SK-N-SH (cell line): ENCODE data around the gene NRG3. TPM values are rescaled to one million over a fixed set of nuclear protein-coding genes. Genes with fewer than 3 reads are reported as not detected.
A peak's percentile ranks its signal among the peaks of the same experiment; 100 is the strongest.

ENCODE experiments used
- CTCF ChIA-PET: fragments of 300-600, 350-600 bp; formaldehyde crosslinking; extraction: SDS; loops from one replicate; lab custom pipeline; 2021; lab: Yijun Ruan, JAX
- POLR2A ChIA-PET: fragments of 350-600 bp; sonication (Branson Sonifier 250); formaldehyde crosslinking; extraction: SDS; loops from one replicate; lab custom pipeline; 2020; ENCODE audit warnings: antibody characterized with exemption, inconsistent platforms; lab: Yijun Ruan, JAX
- DNase-seq: peaks from one replicate; pipeline ENCODE4 v3.0.0; 2012
- H2AFZ ChIP-seq: fragments of 200-600 bp; sonication (generic); 2 replicates; pipeline ENCODE4 v1.8.1; 2016; ENCODE audit warnings: antibody characterized with exemption, mild to moderate bottlenecking, low read depth
- H3F3A ChIP-seq: fragments of 200-600 bp; sonication (generic); replicated peaks from 2 replicates; pipeline ENCODE3; 2016; ENCODE audit warnings: antibody characterized with exemption, mild to moderate bottlenecking; ENCODE audit not compliant: insufficient read depth
- H3K27ac ChIP-seq, 2 experiments: fragments of 200-500 bp in 1 of 2; fragments of 200-600 bp in 1 of 2; sonication (Bioruptor generic) in 1 of 2; sonication (generic), shearing (Covaris generic) in 1 of 2; 2 replicates each; pipeline versions ENCODE4 v1.5.1 to v1.6.1; 2014 to 2016; ENCODE audit warnings: low read depth in 2 of 2, inconsistent platforms in 1 of 2, low read length in 1 of 2, mild to moderate bottlenecking in 1 of 2, mixed read lengths in 1 of 2
- H3K27me3 ChIP-seq: fragments of 200-600 bp; sonication (generic), shearing (Covaris generic); 2 replicates; pipeline ENCODE4 v1.6.1; 2016; ENCODE audit warnings: mixed run types; ENCODE audit not compliant: insufficient read depth
- H3K36me3 ChIP-seq, 2 experiments: fragments of 200-500 bp in 1 of 2; fragments of 200-600 bp in 1 of 2; sonication (Bioruptor generic) in 1 of 2; sonication (generic) in 1 of 2; replicated peaks in 1 of 2; 2 replicates each; pipeline versions ENCODE3 to v1.5.1; 2014 to 2016; ENCODE audit warnings: low read length in 1 of 2, mild to moderate bottlenecking in 1 of 2; ENCODE audit not compliant: insufficient read depth in 2 of 2, control insufficient read depth in 1 of 2
- H3K4me1 ChIP-seq, 2 experiments: fragments of 200-500 bp in 1 of 2; fragments of 200-600 bp in 1 of 2; sonication (Bioruptor generic) in 1 of 2; sonication (generic), shearing (Covaris generic) in 1 of 2; 2 replicates each; pipeline versions ENCODE4 v1.5.1 to v1.6.1; 2014 to 2016; ENCODE audit warnings: low read depth in 1 of 2, low read length in 1 of 2, mixed run types in 1 of 2; ENCODE audit not compliant: insufficient read depth in 2 of 2, control insufficient read depth in 1 of 2
- H3K4me2 ChIP-seq: fragments of 200-600 bp; sonication (generic), shearing (Covaris generic); 2 replicates; pipeline ENCODE4 v1.6.1; 2017; ENCODE audit warnings: mixed run types
- H3K4me3 ChIP-seq, 2 experiments: fragments of 200-500 bp in 1 of 2; fragments of 200-600 bp in 1 of 2; sonication (Bioruptor generic) in 1 of 2; sonication (generic), shearing (Covaris generic) in 1 of 2; 2 replicates each; pipeline versions ENCODE4 v1.5.1 to v1.8.1; 2014 to 2016; ENCODE audit warnings: low read depth in 2 of 2, inconsistent platforms in 1 of 2, low read length in 1 of 2, mild to moderate bottlenecking in 1 of 2, mixed read lengths in 1 of 2, moderate library complexity in 1 of 2
- H3K79me2 ChIP-seq: fragments of 200-600 bp; sonication (generic); 2 replicates; pipeline ENCODE4 v1.8.1; 2017; ENCODE audit warnings: mild to moderate bottlenecking; ENCODE audit not compliant: insufficient read depth
- H3K9ac ChIP-seq: fragments of 200-600 bp; sonication (generic); 2 replicates; pipeline ENCODE4 v1.6.1; 2017; ENCODE audit warnings: mixed run types
- H3K9me2 ChIP-seq: fragments of 200-600 bp; sonication (generic); 2 replicates; pipeline ENCODE4 v1.6.1; 2017; ENCODE audit warnings: mixed run types
- H3K9me3 ChIP-seq: fragments of 200-600 bp; sonication (generic); 2 replicates; pipeline ENCODE4 v1.6.1; 2017; ENCODE audit warnings: mixed run types, mild to moderate bottlenecking, moderate library complexity
- H4K20me1 ChIP-seq: fragments of 200-600 bp; sonication (generic); 2 replicates; pipeline ENCODE4 v1.6.1; 2017; ENCODE audit warnings: mild to moderate bottlenecking, mixed run types; ENCODE audit not compliant: insufficient read depth
- CHD2 ChIP-seq: fragments of 150-350 bp; IDR thresholded peaks from 2 replicates; pipeline ENCODE4 v1.6.1; 2018; ENCODE audit warnings: low read length; ENCODE audit not compliant: partially characterized antibody
- EZH2phosphoT487 ChIP-seq: fragments of 200-600 bp; sonication (generic); IDR thresholded peaks from 2 replicates; pipeline ENCODE4 v1.6.1; 2017; ENCODE audit warnings: low read depth, mixed run types, mild to moderate bottlenecking, antibody characterized with exemption, moderate library complexity, borderline replicate concordance
- FOSL2 ChIP-seq: IDR thresholded peaks from 2 replicates; pipeline ENCODE4 v1.4.0; 2012; ENCODE audit warnings: low read depth, mild to moderate bottlenecking, moderate library complexity, borderline replicate concordance
- FOXJ3 ChIP-seq: sonication (generic); formaldehyde crosslinking; IDR thresholded peaks from 2 replicates; pipeline ENCODE4 v1.5.1; 2020; ENCODE audit warnings: mild to moderate bottlenecking, missing genetic modification reagents
- FOXM1 ChIP-seq: IDR thresholded peaks from 2 replicates; pipeline ENCODE4 v1.4.0; 2012; ENCODE audit warnings: low read depth, mild to moderate bottlenecking
- GATA2 ChIP-seq: sonication (generic); formaldehyde crosslinking; IDR thresholded peaks from 2 replicates; pipeline ENCODE4 v1.5.0; 2020; ENCODE audit warnings: mild to moderate bottlenecking, missing genetic modification reagents
- JUND ChIP-seq: IDR thresholded peaks from 2 replicates; pipeline ENCODE4 v1.4.0; 2012
- MAX ChIP-seq: IDR thresholded peaks from 2 replicates; pipeline ENCODE4 v1.4.0; 2012; ENCODE audit warnings: low read depth
- NRF1 ChIP-seq: IDR thresholded peaks from 2 replicates; pipeline ENCODE4 v1.6.1; 2012; ENCODE audit warnings: low read depth, mild to moderate bottlenecking, low read length
- POLR2AphosphoS5 ChIP-seq: IDR thresholded peaks from 2 replicates; pipeline ENCODE4 v1.6.1; 2012; ENCODE audit warnings: low read depth, low read length
- RAD21 ChIP-seq: IDR thresholded peaks from 2 replicates; pipeline ENCODE4 v1.6.1; 2012; ENCODE audit warnings: mild to moderate bottlenecking, low read length
- REST ChIP-seq: IDR thresholded peaks from 2 replicates; pipeline ENCODE4 v1.6.1; 2012; ENCODE audit warnings: mild to moderate bottlenecking, low read depth, low read length, moderate library complexity
- RXRA ChIP-seq: IDR thresholded peaks from 2 replicates; pipeline ENCODE4 v1.4.0; 2012; ENCODE audit warnings: low read depth, mild to moderate bottlenecking, borderline replicate concordance
- SMC3 ChIP-seq: IDR thresholded peaks from 2 replicates; pipeline ENCODE4 v1.6.1; 2012; ENCODE audit warnings: low read depth, low read length, improper control_type of control experiment
- TAF1 ChIP-seq: IDR thresholded peaks from 2 replicates; pipeline ENCODE4 v1.6.1; 2012; ENCODE audit warnings: low read depth, mild to moderate bottlenecking, low read length, moderate library complexity, borderline replicate concordance
- TCF12 ChIP-seq: IDR thresholded peaks from 2 replicates; pipeline ENCODE4 v1.4.0; 2012
- TEAD4 ChIP-seq: IDR thresholded peaks from 2 replicates; pipeline ENCODE4 v1.4.0; 2012; ENCODE audit warnings: mild to moderate bottlenecking, borderline replicate concordance; ENCODE audit not compliant: insufficient read depth
- USF2 ChIP-seq: fragments of 150-350 bp; IDR thresholded peaks from 2 replicates; pipeline ENCODE4 v1.6.1; 2017; ENCODE audit warnings: antibody characterized with exemption, low read length, low read depth, borderline replicate concordance
- YY1 ChIP-seq: IDR thresholded peaks from 2 replicates; pipeline ENCODE4 v1.4.0; 2012; ENCODE audit warnings: low read depth, mild to moderate bottlenecking
- WGBS: methylation state at CpG from one replicate; pipeline ENCODE4 v1.1.6; 2017; ENCODE audit warnings: low lambda C conversion rate; 5-methylcytosine and 5-hydroxymethylcytosine counted together
- polyA plus RNA-seq, 3 experiments: library from polyadenylated mRNA; depleted of rRNA; stranded (reverse); fragments of >200 nt; gene quantifications; 2 replicates each; pipeline ENCODE4 v1.2.3, GENCODE V29; 2012
- TF ChIP-seq, protein P1 (sequence below): fragments of 200-600 bp; sonication (generic); IDR thresholded peaks from 2 replicates; pipeline ENCODE4 v1.6.1; 2017; ENCODE audit warnings: antibody characterized with exemption, mild to moderate bottlenecking, moderate library complexity

Gene NRG3
- polyA plus RNA-seq, 1 of the 3 experiments (the other 2 are of a cell fraction): 0.03 TPM

DNA sequence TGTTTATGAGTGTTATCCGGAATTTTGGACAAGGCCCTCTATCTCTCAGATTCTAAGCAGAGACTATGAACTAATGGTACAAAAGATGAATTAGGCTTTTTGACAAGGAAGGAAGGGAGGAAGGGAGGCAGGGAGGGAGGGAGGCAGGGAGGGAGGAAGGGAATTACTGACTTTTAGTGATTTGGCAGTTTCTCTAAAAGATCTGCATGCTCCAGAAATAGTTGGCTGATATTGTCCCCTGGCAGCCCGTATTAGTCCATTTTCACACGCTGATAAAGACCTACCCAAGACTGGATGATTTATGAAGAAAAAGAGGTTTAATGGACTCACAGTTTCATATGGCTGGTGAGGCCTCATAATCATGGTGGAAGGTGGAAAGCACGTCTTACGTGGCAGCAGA is 1093.5 kb downstream of the NRG3 start:
- whole genome bisulfite sequencing: 83% methylated on average over 5 of the region's 5 CpGs
- H3F3A ChIP-seq: no peaks in the 10 kb centered on the region
- ChIA-PET CTCF (interaction anchor here (2.6 kb wide), 1 partner anchor 12 kb away, joined by 8 read pairs; no protein-coding TSS in a partner anchor), POLR2A (no interaction called here)
- no peak overlapping the region for H3K4me3 ChIP-seq
- H4K20me1 ChIP-seq: no peaks in the 10 kb centered on the region
- H3K4me1 ChIP-seq: no peaks in the 10 kb centered on the region; a peak in 1 of 4 replicates
- H3K9me3 ChIP-seq: no peaks in the 10 kb centered on the region
- no peak overlapping the region for H3K27ac ChIP-seq
- peaks cover 0 to 3% of the 10 kb centered on the region in 2 experiments for H3K36me3 ChIP-seq
- no peak for DNase-seq
- H2AFZ ChIP-seq: no peak overlapping the region
- TF ChIP-seq, protein P1, sequence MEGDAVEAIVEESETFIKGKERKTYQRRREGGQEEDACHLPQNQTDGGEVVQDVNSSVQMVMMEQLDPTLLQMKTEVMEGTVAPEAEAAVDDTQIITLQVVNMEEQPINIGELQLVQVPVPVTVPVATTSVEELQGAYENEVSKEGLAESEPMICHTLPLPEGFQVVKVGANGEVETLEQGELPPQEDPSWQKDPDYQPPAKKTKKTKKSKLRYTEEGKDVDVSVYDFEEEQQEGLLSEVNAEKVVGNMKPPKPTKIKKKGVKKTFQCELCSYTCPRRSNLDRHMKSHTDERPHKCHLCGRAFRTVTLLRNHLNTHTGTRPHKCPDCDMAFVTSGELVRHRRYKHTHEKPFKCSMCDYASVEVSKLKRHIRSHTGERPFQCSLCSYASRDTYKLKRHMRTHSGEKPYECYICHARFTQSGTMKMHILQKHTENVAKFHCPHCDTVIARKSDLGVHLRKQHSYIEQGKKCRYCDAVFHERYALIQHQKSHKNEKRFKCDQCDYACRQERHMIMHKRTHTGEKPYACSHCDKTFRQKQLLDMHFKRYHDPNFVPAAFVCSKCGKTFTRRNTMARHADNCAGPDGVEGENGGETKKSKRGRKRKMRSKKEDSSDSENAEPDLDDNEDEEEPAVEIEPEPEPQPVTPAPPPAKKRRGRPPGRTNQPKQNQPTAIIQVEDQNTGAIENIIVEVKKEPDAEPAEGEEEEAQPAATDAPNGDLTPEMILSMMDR: no peak
- no peak for TF ChIP-seq TEAD4
- no peak for TF ChIP-seq NRF1
- TF ChIP-seq RAD21: no peak
- no peak for TF ChIP-seq YY1
- TF ChIP-seq REST: no peak
- no peak overlapping the region for H3K9ac ChIP-seq
- no peaks in the 10 kb centered on the region for H3K79me2 ChIP-seq
- H3K27me3 ChIP-seq: no peaks in the 10 kb centered on the region
- no peaks in the 10 kb centered on the region for H3K9me2 ChIP-seq
- H3K4me2 ChIP-seq: no peak overlapping the region

GRCh38 chr10:82969405-82969804 is 1094.4 kb downstream of the NRG3 start:
- Histone ChIP-seq H2AFZ (peak overlapping the region; percentile 15; the same call in 1 of the 2 replicates), H3K4me2 (no peak overlapping the region), H3F3A (no peaks in the 10 kb centered on the region), H3K36me3 (peaks cover 0 to 3% of the 10 kb centered on the region in 2 experiments), H4K20me1 (no peaks in the 10 kb centered on the region), H3K4me3 (no peak overlapping the region), H3K27ac (no peak overlapping the region), H3K9me3 (no peaks in the 10 kb centered on the region), H3K79me2 (no peaks in the 10 kb centered on the region), H3K9me2 (no peaks in the 10 kb centered on the region), H3K4me1 (no peaks in the 10 kb centered on the region; a peak in 1 of 4 replicates), H3K9ac (no peak overlapping the region), H3K27me3 (no peaks in the 10 kb centered on the region)
- POLR2A ChIA-PET: no interaction called here
- CTCF ChIA-PET: interaction anchor here (0.6 to 2.6 kb wide), 10 partner anchors 10 to 867 kb away, joined by 3 to 11 read pairs (median 3); no protein-coding TSS in a partner anchor
- 36% methylated on average over 1 of the region's 1 CpG for WGBS
- DNase-seq: peak; percentile 14
- TF ChIP-seq TAF1 (no peak), FOXM1 (no peak), YY1 (peak; percentile 63; the same call in 1 of the 2 replicates), FOXJ3 (CRISPR knock-in tag) (no peak), MAX (no peak), USF2 (no peak), POLR2AphosphoS5 (no peak), RAD21 (peak; percentile 77), JUND (no peak), GATA2 (no peak), RXRA (no peak), EZH2phosphoT487 (no peak), CHD2 (no peak), TCF12 (no peak), FOSL2 (no peak), SMC3 (peak; percentile 59)
- TF ChIP-seq, protein P1: peak; percentile 74
